Thoracic aorta (tissue), 2 donors: ENCODE results near the gene NDUFA5. TPM values are rescaled to one million over a fixed set of nuclear protein-coding genes. Genes with fewer than 3 reads are reported as not detected.

Experiments used
- ATAC-seq: fragments of 150-250 bp; one replicate; pipeline ENCODE4 v1.8.0; 2017; ENCODE audit warnings: low read depth; ENCODE audit not compliant: insufficient number of reproducible peaks, low FRiP score
- DNase-seq: peaks from one replicate; pipeline ENCODE4 v3.0.0-alpha.2; 2020; ENCODE audit warnings: low spot score
- H3K27ac ChIP-seq, 2 donors: fragments of 200-600 bp; sonication (generic); 1 replicate in 1 of 2; 2 replicates in 1 of 2; pipeline ENCODE4 v1.5.1; 2016; ENCODE audit warnings: mild to moderate bottlenecking in 2 of 2, moderate library complexity in 2 of 2
- H3K27me3 ChIP-seq: fragments of 200-600 bp; sonication (generic); replicated peaks from 2 replicates; pipeline ENCODE4 v1.6.0; 2016; ENCODE audit warnings: mild to moderate bottlenecking; ENCODE audit not compliant: insufficient read depth
- H3K36me3 ChIP-seq: fragments of 200-600 bp; sonication (generic); one replicate; pipeline ENCODE4 v1.5.1; 2016
- H3K4me1 ChIP-seq, 2 donors: fragments of 200-600 bp; sonication (generic); 1 replicate in 1 of 2; 2 replicates in 1 of 2; pipeline versions ENCODE4 v1.5.1 to v1.6.0; 2016; ENCODE audit warnings: low read depth in 2 of 2, mild to moderate bottlenecking in 1 of 2; ENCODE audit not compliant: control insufficient read depth in 1 of 2
- H3K4me3 ChIP-seq: fragments of 200-600 bp; sonication (generic); 2 replicates; pipeline ENCODE4 v1.5.1; 2016; ENCODE audit warnings: mild to moderate bottlenecking
- H3K9me3 ChIP-seq: fragments of 200-600 bp; sonication (generic); 2 replicates; pipeline ENCODE4 v1.5.1; 2016
- CTCF ChIP-seq: fragments of 200-600 bp; sonication (generic); IDR thresholded peaks from one replicate; pipeline ENCODE4 v1.5.1; 2019; ENCODE audit warnings: antibody characterized with exemption
- total RNA-seq, 2 donors: library from RNA; depleted of rRNA; stranded (reverse); fragments of >200 nt; gene quantifications; one replicate each; pipeline versions ENCODE4 v1.1.0 to v1.2.3, GENCODE V29; 2016

Gene NDUFA5
- total RNA-seq, 2 donors from 2014 or later = 23.8 to 55.0 TPM

- Histone ChIP-seq H3K4me1 (no peaks in the 10 kb centered on the region), H3K27ac (no peak overlapping the region), H3K27me3 (no peaks in the 10 kb centered on the region), H3K36me3 (no peaks in the 10 kb centered on the region), H3K4me3 (no peak overlapping the region), H3K9me3 (no peaks in the 10 kb centered on the region)
- no peak for DNase-seq
- ATAC-seq = no peak
- TF ChIP-seq CTCF = no peak
Observed at GRCh38 chr7:123581162-123581459, 23.5 kb upstream of the NDUFA5 start.

- ATAC-seq (no peak), DNase-seq (no peak)
- Histone ChIP-seq H3K4me3 (no peak overlapping the region), H3K27ac (no peak overlapping the region), H3K36me3 (no peaks in the 10 kb centered on the region), H3K9me3 (no peaks in the 10 kb centered on the region), H3K27me3 (no peaks in the 10 kb centered on the region), H3K4me1 (no peaks in the 10 kb centered on the region)
- no peak for TF ChIP-seq CTCF
Observed at GRCh38 chr7:123580406-123581161, 23.0 kb upstream of the NDUFA5 start.

DNA sequence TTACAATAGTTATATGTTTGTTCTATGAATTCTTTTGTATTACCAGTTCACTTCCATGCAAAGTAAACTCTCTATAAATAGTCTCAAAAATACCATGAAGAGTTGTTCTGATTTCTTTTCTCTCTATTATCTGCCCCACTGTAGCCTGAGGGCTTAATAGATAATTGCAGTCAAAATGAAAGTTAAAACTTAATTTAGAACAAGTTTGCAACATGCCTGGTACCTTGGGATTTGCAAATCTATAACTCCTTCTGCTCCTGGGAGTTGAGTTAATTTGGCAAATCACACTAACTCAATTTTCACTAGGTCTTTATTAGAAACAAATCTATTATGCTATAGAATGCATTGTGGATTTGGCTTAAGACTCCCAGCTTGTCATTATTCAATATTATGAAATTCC lies 21.8 kb upstream of the NDUFA5 start:
- ATAC-seq (no peak), DNase-seq (no peak)
- TF ChIP-seq CTCF = no peak
- Histone ChIP-seq H3K4me1 (no peaks in the 10 kb centered on the region), H3K9me3 (no peaks in the 10 kb centered on the region), H3K36me3 (no peaks in the 10 kb centered on the region), H3K27ac (no peak overlapping the region), H3K27me3 (no peaks in the 10 kb centered on the region), H3K4me3 (no peak overlapping the region)

GRCh38 chr7:123573896-123574467 lies 16.4 kb upstream of the NDUFA5 start:
- no peaks in the 10 kb centered on the region for H3K4me1 ChIP-seq
- ATAC-seq = no peak
- no peak for TF ChIP-seq CTCF

GRCh38 chr7:123573341-123573740 lies 15.7 kb upstream of the NDUFA5 start:
- H3K27me3 ChIP-seq = no peaks in the 10 kb centered on the region
- no peak for TF ChIP-seq CTCF
- H3K4me1 ChIP-seq = no peaks in the 10 kb centered on the region
- no peak overlapping the region for H3K4me3 ChIP-seq
- DNase-seq (no peak), ATAC-seq (no peak)
- no peaks in the 10 kb centered on the region for H3K36me3 ChIP-seq
- H3K27ac ChIP-seq = no peak overlapping the region
- no peaks in the 10 kb centered on the region for H3K9me3 ChIP-seq

More at GRCh38 chr7:123573896-123574467, 16.4 kb upstream of the NDUFA5 start:
- no peaks in the 10 kb centered on the region for H3K9me3 ChIP-seq
- H3K27ac ChIP-seq = no peak overlapping the region
- no peaks in the 10 kb centered on the region for H3K36me3 ChIP-seq
- H3K27me3 ChIP-seq = no peaks in the 10 kb centered on the region
- H3K4me3 ChIP-seq = no peak overlapping the region
- DNase-seq = no peak
